GM19240 (cell line): ENCODE measurements around the gene ART3.

Source experiments
- DNase-seq: peaks from one replicate; pipeline ENCODE4 v3.0.0; 2011; ENCODE audit warnings: low spot score; ENCODE audit not compliant: insufficient read length

Gene ART3

GRCh38 chr4:76147454-76148141 lies 73.1 kb downstream of the ART3 start:
- no peak for DNase-seq

GRCh38 chr4:76148142-76148865 lies 73.8 kb downstream of the ART3 start, which contains the start of gene NUP54:
TSS of gene NUP54 (minus strand) at chr4:76148397. CDS start at chr4:76148374, 23 bp downstream.
- peak; percentile 86 for DNase-seq

DNA sequence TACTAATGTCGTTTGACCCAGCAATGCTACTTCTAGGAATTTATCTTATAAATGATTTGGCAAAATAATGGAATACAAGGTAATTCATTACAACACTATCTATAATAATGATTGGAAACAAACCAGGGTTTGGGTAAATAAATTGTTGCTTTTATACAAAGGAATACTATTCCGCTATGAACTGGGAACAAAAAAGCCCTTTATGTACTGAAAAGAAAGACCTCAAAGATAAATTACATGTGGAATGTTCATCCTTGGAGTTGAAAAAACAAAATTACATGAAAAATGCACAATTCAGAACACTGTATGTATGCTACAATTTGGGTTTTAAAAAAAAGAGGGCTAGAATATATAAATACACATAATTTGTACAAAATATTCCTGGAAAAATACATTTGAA lies 78.8 kb downstream of the ART3 start:
- DNase-seq: no peak

DNA sequence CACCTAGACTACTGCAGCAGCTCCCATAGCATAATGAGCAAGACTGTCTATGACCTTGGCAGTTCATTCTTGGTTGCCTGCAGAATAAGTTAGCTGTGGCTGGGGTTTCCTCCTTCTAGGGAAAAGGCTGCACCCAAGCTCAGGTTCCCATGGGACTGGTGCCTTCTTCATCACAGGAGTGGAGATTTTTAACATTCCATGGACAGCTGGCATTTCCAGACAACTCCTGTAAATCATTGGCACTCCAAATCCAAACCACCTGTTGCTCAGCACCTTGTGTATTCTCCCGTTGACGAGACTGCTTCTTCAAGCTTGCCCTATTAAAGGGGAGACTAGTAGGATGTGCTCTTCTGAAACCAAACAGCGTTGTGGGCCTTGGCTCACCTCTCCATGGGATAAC lies 81.5 kb downstream of the ART3 start:
- DNase-seq: no peak

- DNase-seq: no peak
These were observed 82.1 kb downstream of the ART3 start for GRCh38 chr4:76156635-76157034.

- DNase-seq: no peak
These were observed 85.8 kb downstream of the ART3 start for GRCh38 chr4:76160355-76160754.
